Osteocyte (in vitro differentiated cells): ENCODE data around the gene APOBEC3A. TPM values are rescaled to one million over a fixed set of nuclear protein-coding genes. Genes with fewer than 3 reads are reported as not detected.

ENCODE experiments used
- DNase-seq: peaks from one replicate; pipeline ENCODE4 v3.0.0; 2021; ENCODE audit warnings: mixed read lengths; ENCODE audit not compliant: unreplicated experiment; ENCODE audit errors: extremely low spot score
- H3K27ac Mint-ChIP-seq: one replicate; pipeline ENCODE4 v1.8.0; 2021; ENCODE audit warnings: mild to moderate bottlenecking, mixed read lengths; ENCODE audit not compliant: unreplicated experiment
- H3K27me3 Mint-ChIP-seq: one replicate; pipeline ENCODE4 v1.8.0; 2021; ENCODE audit warnings: mixed read lengths; ENCODE audit not compliant: unreplicated experiment
- H3K36me3 Mint-ChIP-seq: one replicate; pipeline ENCODE4 v1.8.0; 2021; ENCODE audit warnings: mixed read lengths; ENCODE audit not compliant: unreplicated experiment
- H3K4me1 Mint-ChIP-seq: one replicate; pipeline ENCODE4 v1.8.0; 2021; ENCODE audit warnings: mixed read lengths; ENCODE audit not compliant: unreplicated experiment
- H3K4me3 Mint-ChIP-seq: one replicate; pipeline ENCODE4 v1.8.0; 2021; ENCODE audit warnings: mild to moderate bottlenecking, moderate library complexity, mixed read lengths; ENCODE audit not compliant: unreplicated experiment
- H3K9me3 Mint-ChIP-seq: one replicate; pipeline ENCODE4 v1.8.0; 2021; ENCODE audit warnings: mixed read lengths; ENCODE audit not compliant: unreplicated experiment
- total RNA-seq: library from RNA; stranded (reverse); gene quantifications from 2 replicates; pipeline ENCODE4 v1.2.1, GENCODE V29; 2021
- TF ChIP-seq, protein P1 (sequence below): fragments of 200-600 bp; sonication (generic); IDR thresholded peaks from 2 replicates; pipeline ENCODE4 v1.5.0; 2021; ENCODE audit warnings: antibody characterized with exemption, mild to moderate bottlenecking, moderate library complexity

Gene APOBEC3A
- total RNA-seq, 1 donor from 2014 or later = not detected

GRCh38 chr22:38967451-38968450 is 10.3 kb downstream of the APOBEC3A start:
- peaks cover 46% of the 10 kb centered on the region for H3K27me3 Mint-ChIP-seq
- H3K4me3 Mint-ChIP-seq = no peak overlapping the region
- H3K27ac Mint-ChIP-seq = no peak overlapping the region
- H3K9me3 Mint-ChIP-seq = no peaks in the 10 kb centered on the region
- TF ChIP-seq, protein P1, sequence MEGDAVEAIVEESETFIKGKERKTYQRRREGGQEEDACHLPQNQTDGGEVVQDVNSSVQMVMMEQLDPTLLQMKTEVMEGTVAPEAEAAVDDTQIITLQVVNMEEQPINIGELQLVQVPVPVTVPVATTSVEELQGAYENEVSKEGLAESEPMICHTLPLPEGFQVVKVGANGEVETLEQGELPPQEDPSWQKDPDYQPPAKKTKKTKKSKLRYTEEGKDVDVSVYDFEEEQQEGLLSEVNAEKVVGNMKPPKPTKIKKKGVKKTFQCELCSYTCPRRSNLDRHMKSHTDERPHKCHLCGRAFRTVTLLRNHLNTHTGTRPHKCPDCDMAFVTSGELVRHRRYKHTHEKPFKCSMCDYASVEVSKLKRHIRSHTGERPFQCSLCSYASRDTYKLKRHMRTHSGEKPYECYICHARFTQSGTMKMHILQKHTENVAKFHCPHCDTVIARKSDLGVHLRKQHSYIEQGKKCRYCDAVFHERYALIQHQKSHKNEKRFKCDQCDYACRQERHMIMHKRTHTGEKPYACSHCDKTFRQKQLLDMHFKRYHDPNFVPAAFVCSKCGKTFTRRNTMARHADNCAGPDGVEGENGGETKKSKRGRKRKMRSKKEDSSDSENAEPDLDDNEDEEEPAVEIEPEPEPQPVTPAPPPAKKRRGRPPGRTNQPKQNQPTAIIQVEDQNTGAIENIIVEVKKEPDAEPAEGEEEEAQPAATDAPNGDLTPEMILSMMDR = no peak
- DNase-seq = no peak
- H3K36me3 Mint-ChIP-seq = no peaks in the 10 kb centered on the region
- H3K4me1 Mint-ChIP-seq = no peaks in the 10 kb centered on the region

DNA sequence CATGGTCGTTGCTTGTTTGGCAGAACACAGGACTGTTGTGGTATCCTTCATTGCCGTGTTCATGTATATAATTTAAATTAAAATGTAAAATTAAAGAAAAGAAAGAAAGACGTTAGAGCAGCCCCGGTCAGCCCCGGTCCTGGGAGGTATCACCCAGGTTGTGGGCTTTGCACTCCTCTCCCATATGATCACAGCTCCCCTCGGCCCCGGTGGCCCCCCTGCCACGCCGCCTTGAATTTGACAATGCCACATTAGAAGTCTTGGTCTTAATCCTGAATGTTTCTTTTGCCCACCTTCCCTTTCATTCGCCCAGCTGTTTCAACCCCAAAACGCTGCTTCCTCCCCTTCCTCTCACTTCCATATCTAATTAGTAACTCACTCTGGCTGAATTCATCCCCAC is 11.4 kb downstream of the APOBEC3A start:
- H3K4me3 Mint-ChIP-seq = no peak overlapping the region
- no peak overlapping the region for H3K27ac Mint-ChIP-seq
- TF ChIP-seq, protein P1 = no peak
- DNase-seq = no peak
- no peaks in the 10 kb centered on the region for H3K36me3 Mint-ChIP-seq
- H3K4me1 Mint-ChIP-seq = no peaks in the 10 kb centered on the region
- H3K9me3 Mint-ChIP-seq = no peaks in the 10 kb centered on the region
- H3K27me3 Mint-ChIP-seq = peaks cover 46% of the 10 kb centered on the region

GRCh38 chr22:38970551-38970950 is 13.1 kb downstream of the APOBEC3A start:
- no peak for DNase-seq
- Mint-ChIP-seq H3K4me1 (no peaks in the 10 kb centered on the region), H3K9me3 (no peaks in the 10 kb centered on the region), H3K36me3 (no peaks in the 10 kb centered on the region), H3K4me3 (no peak overlapping the region), H3K27ac (no peak overlapping the region), H3K27me3 (peaks cover 37% of the 10 kb centered on the region)
- TF ChIP-seq, protein P1 = no peak

DNA sequence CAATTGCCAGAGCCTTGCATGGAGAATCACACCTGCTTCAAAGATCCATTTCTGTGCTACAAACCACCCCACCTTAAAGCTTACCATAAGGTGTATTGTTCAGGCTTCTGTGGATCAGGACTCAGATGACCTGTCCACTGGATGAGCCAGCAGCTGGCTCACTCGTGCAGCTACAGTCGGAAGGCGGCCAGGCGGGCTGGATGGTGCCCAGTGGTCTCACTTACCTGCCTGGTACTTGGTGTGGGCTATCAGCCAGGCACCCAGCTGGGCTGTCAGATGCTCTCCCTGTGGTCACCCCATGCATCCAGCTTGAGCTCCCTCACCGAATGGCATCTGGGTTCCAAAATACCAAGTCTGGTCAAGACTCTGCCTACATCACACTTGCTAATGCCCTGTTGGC is 13.8 kb downstream of the APOBEC3A start:
- H3K4me1 Mint-ChIP-seq = no peaks in the 10 kb centered on the region
- peaks cover 35% of the 10 kb centered on the region for H3K27me3 Mint-ChIP-seq
- no peaks in the 10 kb centered on the region for H3K9me3 Mint-ChIP-seq
- TF ChIP-seq, protein P1 = no peak
- no peak for DNase-seq
- H3K27ac Mint-ChIP-seq = no peak overlapping the region
- no peak overlapping the region for H3K4me3 Mint-ChIP-seq
- no peaks in the 10 kb centered on the region for H3K36me3 Mint-ChIP-seq

- Mint-ChIP-seq H3K36me3 (no peaks in the 10 kb centered on the region), H3K4me3 (no peak overlapping the region), H3K4me1 (no peaks in the 10 kb centered on the region), H3K9me3 (no peaks in the 10 kb centered on the region), H3K27ac (no peak overlapping the region), H3K27me3 (peaks cover 34% of the 10 kb centered on the region)
- DNase-seq = no peak
- TF ChIP-seq, protein P1 = no peak
Measured at GRCh38 chr22:38971791-38972190, 14.4 kb downstream of the APOBEC3A start.
